Stimulated activated CD8-positive, alpha-beta memory T cell treated with anti-CD3 and anti-CD28 coated beads, Interleukin-12 subunit alpha, Interleukin-12 subunit beta, amount 100 ng/mL, for 24 hours (primary cell): ENCODE measurements around the gene CFAP299.

Experiments used
- DNase-seq: peaks from one replicate; pipeline ENCODE4 v3.0.0-alpha.2; 2020; ENCODE audit errors: extremely low read depth

The CFAP299 gene

DNA sequence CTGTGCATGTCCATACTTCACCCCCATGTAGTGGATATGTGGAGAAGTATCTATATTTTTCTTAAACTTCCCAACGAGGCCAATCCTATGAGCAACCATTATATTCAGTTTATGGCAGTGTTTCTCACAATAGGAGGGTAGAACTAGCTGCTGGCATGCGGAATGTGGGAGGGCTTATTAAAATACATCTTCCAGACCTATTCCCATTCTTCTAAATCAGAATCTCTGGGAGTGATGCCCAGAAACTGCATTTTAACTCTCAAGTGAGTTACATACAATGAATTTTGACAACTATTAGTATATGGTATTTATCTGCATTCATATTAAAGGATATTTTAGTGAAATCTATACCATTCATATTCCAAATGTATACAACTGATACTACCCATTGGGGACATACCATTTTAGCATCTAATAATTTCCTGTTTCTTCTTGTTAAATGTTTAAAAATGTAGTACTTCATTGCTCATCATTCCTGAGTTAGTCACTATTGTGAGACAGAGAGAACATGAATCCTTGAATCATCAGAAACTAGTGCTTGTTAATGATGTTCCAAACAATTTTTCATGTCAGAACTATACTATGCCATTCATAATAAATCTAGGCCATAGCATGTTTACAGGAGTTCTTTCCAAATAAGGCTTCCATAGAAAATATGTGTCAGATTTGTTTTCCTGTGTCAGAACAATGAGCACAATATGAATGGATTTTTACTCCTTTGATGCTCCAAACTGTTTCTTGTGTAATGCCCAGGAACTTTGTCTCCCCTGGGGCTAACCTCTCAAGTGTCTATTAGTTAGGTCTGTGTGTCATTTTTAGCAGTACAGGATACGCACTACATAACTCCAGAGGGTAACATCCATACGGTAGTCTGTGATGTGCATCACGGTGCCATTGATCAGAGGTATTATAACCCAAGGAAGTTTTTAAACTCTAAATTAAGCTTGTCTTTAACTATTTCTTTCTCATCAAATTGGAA is 496.1 kb downstream of the CFAP299 start:
- DNase-seq, result no peak

DNA sequence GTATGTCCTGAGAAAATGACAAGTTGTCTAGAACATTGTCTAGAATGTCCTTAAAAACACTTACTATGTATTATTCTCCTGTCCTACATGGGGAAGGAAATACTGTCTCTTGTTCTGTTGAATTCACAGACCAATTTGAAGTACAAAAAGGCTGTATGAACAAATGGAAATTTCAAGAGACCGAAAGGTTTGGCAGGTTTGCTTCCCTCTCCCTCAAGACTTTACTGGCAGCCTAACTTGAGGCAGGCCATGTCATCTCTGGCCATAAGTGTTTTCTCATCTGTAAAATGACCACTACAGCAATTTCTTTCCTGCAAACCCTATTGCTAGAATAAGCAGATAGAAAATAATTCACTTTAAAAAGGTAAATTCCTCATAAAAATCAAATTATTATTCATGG is 503.8 kb downstream of the CFAP299 start:
- no peak for DNase-seq

DNA sequence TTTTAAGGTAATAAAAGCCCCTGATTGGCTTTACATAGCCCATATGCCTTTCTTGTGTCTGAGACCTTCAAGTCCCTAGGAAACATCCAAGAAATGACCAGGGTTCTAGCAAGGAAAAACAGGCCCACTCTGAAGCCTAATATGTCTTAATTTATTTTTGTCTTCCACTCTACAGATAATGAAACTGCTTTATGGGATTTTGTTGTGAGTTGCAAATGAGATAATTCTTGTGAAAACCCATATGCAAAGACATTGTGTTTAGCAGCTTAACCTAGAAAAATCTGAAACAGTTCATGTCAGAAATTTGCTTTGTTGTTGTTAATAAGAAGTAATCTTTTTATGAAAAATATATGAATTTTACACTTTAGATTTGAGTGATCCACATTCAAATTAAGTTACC is 504.3 kb downstream of the CFAP299 start:
- no peak for DNase-seq

DNA sequence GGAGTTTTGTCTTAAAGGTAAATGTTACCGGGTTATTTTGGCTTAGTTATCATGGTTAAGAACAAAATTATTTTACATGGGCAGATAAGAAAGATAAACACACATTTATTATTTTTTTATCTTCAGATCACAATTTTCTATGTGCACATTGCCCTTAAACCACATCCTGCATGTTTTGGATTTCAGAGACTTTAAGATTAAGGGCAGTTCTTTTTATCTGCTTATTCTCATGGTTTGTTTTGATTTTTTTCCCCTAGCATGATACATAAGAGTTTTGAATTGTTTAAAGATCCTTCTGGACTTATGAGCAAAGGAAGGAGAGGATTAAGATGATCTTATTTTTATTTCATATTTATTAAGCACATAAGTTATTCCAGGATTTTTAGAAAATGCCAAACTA is 504.9 kb downstream of the CFAP299 start:
- DNase-seq, result no peak

DNA sequence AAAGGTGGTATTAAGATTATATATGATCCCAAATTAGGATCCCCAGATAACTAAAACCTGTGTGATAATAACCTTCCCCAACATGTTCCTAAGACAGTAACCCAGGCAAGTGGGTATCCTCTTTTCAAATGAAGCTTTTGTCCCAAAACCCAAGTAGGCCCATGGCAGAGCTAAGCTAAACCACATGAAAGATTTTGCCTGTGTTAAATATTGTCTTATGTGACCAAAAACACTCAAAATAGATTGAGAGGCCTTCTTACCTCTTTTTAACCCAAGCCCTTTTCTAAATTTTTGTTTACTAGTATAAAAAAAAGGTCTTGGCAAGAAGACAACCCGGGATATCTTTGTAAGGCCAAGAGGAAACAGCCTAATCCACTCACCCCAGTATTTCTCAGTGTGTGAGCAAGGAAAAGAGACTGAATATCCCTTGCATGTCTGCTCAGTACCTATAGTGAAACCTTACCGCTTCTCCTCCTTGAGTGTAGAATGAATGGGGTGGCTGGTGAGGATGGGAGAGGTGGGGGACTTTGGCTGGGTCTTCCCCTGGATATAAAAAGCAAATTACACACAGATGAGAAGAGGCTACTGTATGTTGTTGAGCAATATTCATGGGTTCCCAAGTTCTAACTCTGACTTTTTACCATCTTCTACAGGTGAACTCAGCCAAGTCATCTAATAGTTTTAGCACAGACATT is 506.2 kb downstream of the CFAP299 start:
- no peak for DNase-seq

DNA sequence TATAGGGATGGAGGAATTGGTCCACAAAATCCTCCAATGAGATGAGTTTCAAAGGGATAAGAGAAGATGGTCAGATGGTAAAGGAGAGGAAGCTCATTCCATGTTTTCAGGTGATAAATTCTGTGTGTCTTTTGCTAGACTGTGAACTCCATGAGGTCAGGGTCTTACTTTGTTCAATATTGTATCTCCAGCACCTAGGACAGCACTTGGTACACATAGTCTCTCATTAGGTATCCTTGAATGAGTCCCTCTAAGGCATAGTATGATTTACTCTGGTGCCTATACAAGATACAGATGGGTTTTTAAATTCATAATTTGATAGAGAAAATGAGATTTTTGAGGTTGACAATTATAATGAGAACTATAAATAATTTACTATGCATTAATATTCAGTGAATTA is 510.7 kb downstream of the CFAP299 start:
- no peak for DNase-seq

DNA sequence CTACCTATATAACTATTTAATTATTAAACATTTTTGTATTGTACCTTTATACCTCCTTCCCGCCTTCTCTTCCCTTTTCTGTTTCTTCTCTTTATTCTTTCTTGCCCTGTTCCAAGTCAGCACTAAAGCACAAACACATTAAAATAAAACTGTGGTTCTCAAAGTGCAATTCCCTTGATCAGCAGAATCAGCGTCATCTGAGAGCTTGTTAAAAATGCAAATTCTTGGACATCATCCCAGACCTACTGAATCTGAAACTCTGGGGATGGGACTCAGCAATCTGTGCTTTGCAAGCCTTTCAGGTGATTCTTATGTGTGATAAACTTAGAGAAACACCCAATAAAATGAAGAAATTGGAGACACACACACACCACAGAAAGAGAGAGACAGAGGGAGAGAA is 516.5 kb downstream of the CFAP299 start:
- DNase-seq, result no peak

DNA sequence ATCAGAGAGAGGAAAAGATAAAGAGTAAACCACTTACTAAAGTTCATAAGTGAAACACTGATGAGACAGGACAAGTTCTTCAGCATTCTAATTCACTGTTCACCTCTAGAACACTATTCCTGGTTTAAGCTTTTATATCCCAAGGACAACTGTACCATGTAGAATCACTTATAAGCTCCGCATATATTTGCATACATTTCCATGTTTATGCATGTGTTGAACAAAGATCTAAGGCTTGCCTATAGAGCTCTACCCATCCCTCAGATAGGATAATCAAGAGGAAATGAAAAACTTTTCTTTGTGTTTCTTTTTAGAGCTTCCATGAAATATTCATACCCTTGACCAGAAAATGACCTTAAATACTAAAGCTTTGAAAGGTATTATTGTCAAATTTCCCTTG is 538.0 kb downstream of the CFAP299 start:
- DNase-seq, result no peak

DNA sequence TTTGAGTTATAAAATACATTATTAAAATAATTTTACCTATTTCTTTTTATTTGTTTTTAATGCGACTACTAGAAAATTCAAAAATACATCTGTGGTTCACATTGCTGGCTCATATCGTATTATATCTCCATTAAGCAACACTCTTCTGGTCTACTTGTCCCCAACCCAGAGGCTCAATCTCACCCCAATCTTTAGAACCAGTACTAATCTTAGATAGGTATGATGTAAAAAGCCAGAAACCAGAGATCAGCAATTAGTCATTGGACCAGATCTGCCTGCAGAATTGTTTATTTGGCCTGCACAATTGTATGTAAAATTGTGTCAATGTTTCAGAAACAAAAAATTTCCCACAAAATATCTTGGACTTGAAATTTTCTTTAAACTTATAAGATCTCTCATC is 539.4 kb downstream of the CFAP299 start:
- DNase-seq, result no peak

DNA sequence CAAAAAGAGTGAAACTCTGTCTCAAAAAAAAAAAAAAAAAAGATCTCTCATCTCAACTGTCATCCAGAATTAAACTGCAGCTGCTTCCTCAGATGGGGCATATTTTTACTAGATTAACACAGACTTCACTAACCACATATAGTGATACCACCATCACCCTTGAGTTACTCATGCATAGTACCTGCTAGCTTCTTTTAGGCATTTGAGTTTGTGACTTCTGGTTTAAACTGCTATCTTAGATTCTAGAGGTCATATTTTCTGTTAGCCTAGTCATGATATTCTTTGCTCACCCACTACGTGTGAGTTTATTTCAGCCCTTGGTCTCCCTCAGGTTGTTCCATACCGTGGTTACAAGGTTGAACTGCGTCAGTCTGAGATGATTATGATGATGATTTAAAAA is 540.1 kb downstream of the CFAP299 start:
- DNase-seq, result no peak

DNA sequence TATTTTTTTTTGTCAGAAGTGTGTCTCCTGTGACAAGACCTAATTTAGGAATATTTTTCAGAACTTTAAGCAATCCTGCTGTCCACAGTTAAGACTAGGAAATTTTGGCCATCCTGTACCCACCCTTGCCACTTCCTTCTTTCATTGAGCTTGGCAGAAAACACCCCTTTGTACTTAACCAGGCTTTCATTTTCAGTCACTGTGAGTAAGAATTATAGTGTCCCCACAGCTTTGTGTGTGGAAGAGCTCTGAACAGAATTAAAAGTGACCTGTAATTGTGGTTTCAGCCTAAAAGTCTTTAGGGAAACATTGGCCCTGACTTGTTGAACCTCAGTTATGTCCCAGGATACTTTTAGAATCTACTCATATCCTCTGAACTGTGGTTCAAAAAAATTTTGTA is 541.3 kb downstream of the CFAP299 start:
- no peak for DNase-seq

DNA sequence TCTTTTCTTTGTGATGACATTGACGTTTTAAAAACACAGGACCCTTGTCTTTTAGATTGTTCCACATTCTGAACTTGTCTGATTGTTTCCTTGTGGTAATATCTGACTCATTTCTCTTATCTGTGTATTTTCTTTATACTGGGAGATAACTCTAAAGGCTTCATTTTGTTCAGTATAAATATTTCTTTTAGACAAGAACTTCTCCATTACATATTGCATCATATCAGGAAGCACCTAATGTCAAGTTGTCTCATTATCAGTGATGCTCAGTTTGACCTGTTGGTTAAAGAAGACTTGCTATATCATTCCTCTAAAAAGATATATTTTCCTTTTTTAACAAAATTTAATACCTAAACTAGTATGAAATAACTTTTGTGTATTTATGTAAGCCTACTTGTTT is 542.7 kb downstream of the CFAP299 start:
- DNase-seq, result no peak

DNA sequence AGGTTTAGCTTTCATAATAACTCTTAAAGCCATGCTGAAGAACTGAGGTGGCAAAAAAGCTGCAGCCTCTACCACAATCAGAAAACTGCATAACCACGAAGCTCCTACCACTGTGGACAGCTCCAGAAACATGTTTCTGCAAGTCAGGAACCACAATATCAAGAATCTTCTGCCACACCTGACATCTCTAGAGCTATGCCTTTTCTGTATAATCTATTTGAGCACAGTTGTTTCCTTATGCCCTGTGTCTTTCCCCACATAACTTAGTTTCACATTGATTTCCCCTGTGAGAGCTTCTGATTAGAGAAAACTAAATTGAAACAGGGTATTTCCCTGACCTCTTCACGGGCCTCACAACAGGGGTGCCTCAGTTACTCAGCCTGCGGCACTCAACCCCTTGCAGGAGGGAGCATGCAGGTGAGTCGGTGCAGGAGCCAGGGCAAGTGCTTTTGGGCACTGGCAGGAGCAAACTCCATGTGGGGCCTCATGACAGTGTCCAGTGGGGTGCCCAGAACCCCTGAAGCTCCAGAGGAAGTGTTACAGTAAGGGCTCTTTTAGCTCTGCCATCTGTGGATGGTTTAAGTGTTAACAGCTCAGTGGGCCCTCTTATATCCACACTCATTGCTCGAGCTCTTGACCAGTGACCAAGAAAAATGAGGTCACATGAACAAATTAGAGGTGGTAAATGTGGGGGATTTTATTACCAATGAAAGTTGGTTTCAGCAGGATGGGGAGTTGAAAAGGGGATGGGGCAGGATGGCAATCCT is 562.2 kb downstream of the CFAP299 start:
- no peak for DNase-seq

DNA sequence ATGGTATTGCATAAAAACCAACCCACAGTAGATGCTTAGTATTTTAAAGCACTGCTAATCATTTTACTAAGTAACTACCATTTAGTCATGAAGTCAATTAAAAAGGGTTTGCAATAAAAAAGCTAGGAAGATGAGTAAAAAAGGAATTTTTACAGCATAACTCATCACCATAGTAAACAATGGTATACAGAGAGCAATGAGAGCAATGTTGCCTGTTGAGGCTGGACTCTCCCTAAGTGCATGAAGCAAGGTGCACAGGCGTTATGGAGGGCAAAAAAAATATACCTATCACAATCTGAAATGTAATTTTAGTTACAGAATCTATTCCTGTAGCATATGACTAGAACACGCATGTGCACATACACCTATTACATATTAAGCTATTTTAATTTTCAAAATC is 565.4 kb downstream of the CFAP299 start:
- DNase-seq, result no peak

DNA sequence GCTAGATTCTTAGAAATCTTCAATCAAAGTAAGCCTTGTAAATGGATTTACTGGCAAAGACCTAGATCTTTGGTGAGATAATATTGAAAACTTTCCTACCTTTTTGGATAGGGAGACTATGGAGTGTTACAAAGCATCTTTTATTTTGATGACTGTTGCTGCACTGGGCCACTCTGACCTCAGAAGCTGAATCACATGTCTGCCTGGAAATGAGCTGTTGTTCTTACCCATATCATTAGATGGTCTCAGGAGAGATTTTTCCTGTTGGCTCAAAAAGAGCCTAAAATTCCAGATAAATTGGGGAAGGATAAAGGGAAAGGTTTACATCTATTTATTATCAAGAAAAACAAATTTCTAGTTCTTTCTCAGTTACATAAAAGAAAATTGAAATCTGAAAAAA is 567.5 kb downstream of the CFAP299 start:
- no peak for DNase-seq

DNA sequence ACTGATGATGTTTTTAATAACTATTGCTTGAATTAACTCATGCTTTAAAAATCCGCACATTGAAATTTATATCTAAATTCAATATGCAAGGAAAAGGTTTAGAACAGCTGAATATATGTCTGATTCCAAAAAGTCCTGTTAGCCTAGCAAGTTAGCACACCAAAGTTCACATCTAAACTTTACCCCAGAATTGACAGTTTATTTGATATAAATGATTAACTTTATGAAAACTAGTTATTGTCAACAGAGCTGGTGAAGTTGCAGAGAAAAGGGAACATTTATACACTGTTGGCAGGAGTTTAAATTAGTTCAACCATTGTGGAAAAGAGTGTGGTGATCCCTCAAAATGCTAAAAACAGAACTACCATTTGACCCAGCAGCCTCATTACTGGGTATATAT is 574.4 kb downstream of the CFAP299 start:
- no peak for DNase-seq

DNA sequence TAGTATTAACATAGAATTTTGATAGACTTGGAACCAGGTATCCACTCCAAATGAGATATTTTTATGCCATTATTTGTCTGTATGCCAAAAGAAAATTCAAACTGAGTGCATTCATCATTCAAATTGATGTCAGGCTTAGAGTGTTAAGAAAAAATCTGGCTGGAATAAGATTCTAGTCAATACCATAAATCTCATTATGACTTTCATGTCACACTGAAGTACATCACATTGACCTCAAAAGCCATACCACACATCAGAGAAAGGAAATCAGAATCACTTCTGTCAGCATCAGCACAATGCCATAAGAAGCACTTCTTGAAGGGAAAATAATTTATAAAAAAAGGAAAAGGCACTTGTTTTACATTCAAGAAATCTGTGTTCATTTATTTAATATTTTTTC is 575.9 kb downstream of the CFAP299 start:
- no peak for DNase-seq

DNA sequence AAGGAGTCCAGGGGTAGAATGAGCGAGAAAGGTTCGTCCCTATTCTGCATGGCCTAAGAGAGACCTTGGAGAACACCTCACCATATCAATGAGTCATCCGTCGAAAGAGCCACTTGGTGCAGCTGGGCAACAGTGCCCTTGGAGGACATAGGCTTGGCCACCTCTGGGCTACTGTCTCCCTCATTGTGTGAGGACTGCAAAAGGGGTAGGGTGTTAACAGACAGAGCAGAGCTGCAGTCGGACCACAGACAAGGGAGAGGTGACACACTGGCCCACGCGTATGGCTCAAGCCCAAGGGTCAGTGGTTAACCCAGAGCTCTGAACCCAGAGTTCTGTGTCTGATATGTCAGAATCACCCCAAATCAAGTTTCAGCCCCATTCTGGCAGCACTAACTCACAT is 576.8 kb downstream of the CFAP299 start:
- no peak for DNase-seq

DNA sequence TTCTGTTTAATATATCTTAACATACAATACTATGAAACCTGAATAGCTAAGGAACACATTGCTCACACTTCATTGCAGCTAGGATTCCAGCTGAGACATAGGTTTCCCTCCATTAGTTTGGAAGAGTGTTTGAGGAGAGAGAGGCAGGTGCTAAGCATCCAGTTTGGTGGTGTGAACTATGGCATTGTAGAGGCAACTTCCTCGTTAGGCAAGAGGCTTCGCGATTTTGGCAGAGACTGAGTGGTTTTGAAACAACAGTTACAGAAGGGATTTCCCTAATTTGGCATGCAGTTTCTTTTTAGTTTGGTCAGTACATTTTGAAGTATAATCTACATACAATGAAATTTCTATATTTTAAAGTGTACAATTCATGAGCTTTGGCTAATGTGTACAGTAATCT is 577.9 kb downstream of the CFAP299 start:
- DNase-seq, result no peak

DNA sequence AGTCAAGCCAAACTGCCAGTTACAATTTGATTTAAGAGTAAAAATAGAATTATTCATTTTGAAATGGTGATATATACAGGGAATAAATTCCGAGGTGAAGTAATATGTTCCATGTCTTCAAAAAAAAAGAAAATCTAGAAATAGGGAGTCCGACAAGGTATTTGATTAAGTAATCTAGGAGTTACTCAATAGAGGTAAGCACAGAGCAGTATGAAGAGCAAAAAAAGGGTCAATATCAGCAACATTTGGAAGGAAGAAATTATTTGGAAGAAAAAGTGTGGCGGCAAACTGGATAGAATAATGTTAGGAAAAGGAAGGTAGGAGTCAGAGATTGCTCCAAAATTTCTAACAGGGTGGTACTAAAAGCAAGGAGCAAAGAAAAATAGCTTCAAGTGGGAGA is 581.2 kb downstream of the CFAP299 start:
- no peak for DNase-seq

DNA sequence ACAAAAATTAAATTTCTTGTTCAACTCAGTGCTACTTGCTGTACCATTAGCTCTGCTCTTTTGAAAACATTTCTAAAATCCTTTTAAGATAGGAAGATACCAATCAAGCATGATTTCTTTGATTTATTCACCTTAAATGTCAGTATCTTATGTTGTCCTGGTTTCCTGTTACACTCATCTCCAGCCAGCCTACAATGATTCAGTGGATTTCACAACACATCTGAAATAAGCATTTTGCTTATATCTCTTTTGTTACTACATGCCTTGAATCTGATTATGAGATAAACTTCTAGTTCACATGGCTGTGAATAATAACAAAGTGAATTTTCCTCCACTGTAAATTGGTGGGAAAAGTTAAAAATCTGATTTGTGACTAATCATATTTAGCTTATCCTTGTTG is 582.5 kb downstream of the CFAP299 start:
- DNase-seq, result no peak

DNA sequence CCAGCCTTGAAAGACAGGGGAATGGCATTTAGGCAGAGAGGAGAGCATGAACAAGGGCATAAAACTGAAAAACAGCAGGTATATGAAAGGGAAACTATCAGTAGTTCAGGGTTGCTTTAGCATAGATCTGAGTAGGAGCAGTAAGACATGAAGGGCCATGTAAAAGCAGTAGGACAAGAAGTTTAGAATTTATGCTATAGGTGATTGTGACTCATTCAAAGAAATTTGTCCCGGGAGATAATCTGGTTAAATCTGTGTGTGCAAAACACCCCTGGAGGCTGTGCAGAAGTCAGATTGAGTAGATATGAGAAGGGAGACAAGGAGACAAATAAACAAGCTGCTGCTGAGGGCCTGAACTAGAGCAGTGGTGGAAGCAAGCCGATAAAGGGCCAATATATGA is 585.9 kb downstream of the CFAP299 start:
- DNase-seq, result no peak

DNA sequence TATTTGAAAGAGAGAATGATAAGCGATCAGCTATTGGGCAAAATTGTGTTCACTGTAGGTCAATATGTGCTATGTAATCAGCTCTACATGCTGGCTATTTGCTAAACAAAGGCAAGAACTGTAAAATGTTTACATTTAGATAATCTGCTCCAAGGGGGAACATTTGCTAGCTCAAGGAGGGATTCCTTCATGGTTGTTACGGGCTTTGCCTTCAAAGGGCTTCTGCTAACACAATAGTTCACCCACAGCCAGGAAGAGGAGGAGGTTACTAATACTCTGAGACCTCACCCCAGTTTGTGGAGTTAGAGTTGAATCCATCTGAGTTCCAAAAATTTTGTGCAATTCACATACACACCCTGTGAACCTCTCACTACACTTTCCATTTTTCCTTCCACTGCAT is 587.4 kb downstream of the CFAP299 start:
- no peak for DNase-seq
